ENCODE results near the gene TAOK1. TPM values are rescaled to one million over a fixed set of nuclear protein-coding genes. Genes with fewer than 3 reads are reported as not detected.

TAOK1 gene
- total RNA-seq, 1 experiment from 2014 or later = 85.5 TPM

GRCh38 chr17:29581583-29582253 is 191.6 kb downstream of the TAOK1 start:
- POLR2A ChIA-PET (ENCODE audit: low non-redundant PET) = interaction anchor here (0.5 to 0.6 kb wide), 2 partner anchors 310 to 474 kb away, joined by 4 to 26 read pairs; no protein-coding TSS in a partner anchor
- Histone ChIP-seq H3K27me3 (replicated peaks; ENCODE audit: insufficient read depth, low read depth, low read length, poor library complexity) (no peaks in the 10 kb centered on the region), H3K4me3 (ENCODE audit: low read depth, low read length, poor library complexity, severe bottlenecking) (no peak overlapping the region), H3K4me1 (ENCODE audit: insufficient read depth, low read length, poor library complexity, severe bottlenecking) (peaks cover 24% of the 10 kb centered on the region), H3K9me3 (ENCODE audit: low read depth, low read length, poor library complexity, severe bottlenecking) (no peaks in the 10 kb centered on the region), H3K27ac (ENCODE audit: low read depth, low read length, poor library complexity, severe bottlenecking) (no peak overlapping the region), H3K36me3 (ENCODE audit: insufficient read depth, low read length, poor library complexity, severe bottlenecking) (peaks cover 66% of the 10 kb centered on the region)
- no TSS peak for BruUV-seq (replicated peaks)
- TF ChIP-seq CTCF (conservative IDR thresholded peaks at IDR 0.05; ENCODE audit: low read depth, low read length) (no peak), EZH2 (IDR thresholded peaks at IDR 0.05; ENCODE audit: borderline replicate concordance, low read depth, low read length, poor library complexity, severe bottlenecking) (no peak)
- intact Hi-C loops (cut with micrococcal nuclease; ENCODE audit: unreplicated experiment) = loop anchor here (2.0 to 5.0 kb wide), 2 partner anchors 351 to 511 kb away; partner anchors contain the start of gene SSH2
- CTCF ChIA-PET = interaction anchor here (0.6 to 1.6 kb wide), 4 partner anchors 9 to 515 kb away, joined by 5 to 9 read pairs (median 8); no protein-coding TSS in a partner anchor
- no peak for DNase-seq (ENCODE audit: low spot score)

GRCh38 chr17:29582254-29582765 is 192.1 kb downstream of the TAOK1 start:
- BruUV-seq (replicated peaks) = no TSS peak
- intact Hi-C loops (cut with micrococcal nuclease; ENCODE audit: unreplicated experiment) = loop anchor here (5.0 kb wide), 1 partner anchor 350 kb away; the partner anchor contains the start of gene SSH2
- ChIA-PET CTCF (interaction anchor here (0.6 kb wide), 2 partner anchors 45 to 514 kb away, joined by 5 to 9 read pairs; no protein-coding TSS in a partner anchor), POLR2A (ENCODE audit: low non-redundant PET) (interaction anchor here (0.5 kb wide), 1 partner anchor 474 kb away, joined by 4 read pairs; no protein-coding TSS in a partner anchor)
- H3K4me1 ChIP-seq (ENCODE audit: insufficient read depth, low read length, poor library complexity, severe bottlenecking) = peaks cover 29% of the 10 kb centered on the region
- peaks cover 62% of the 10 kb centered on the region for H3K36me3 ChIP-seq (ENCODE audit: insufficient read depth, low read length, poor library complexity, severe bottlenecking)
- H3K27ac ChIP-seq (ENCODE audit: low read depth, low read length, poor library complexity, severe bottlenecking) = no peak overlapping the region
- no peak for DNase-seq (ENCODE audit: low spot score)
- H3K27me3 ChIP-seq (replicated peaks; ENCODE audit: insufficient read depth, low read depth, low read length, poor library complexity) = no peaks in the 10 kb centered on the region
- no peak for TF ChIP-seq EZH2 (IDR thresholded peaks at IDR 0.05; ENCODE audit: borderline replicate concordance, low read depth, low read length, poor library complexity, severe bottlenecking)
- no peak for TF ChIP-seq CTCF (conservative IDR thresholded peaks at IDR 0.05; ENCODE audit: low read depth, low read length)
- H3K9me3 ChIP-seq (ENCODE audit: low read depth, low read length, poor library complexity, severe bottlenecking) = no peaks in the 10 kb centered on the region
- no peak overlapping the region for H3K4me3 ChIP-seq (ENCODE audit: low read depth, low read length, poor library complexity, severe bottlenecking)

- intact Hi-C loops (cut with micrococcal nuclease; ENCODE audit: unreplicated experiment) = loop anchor here (5.0 kb wide), 1 partner anchor 350 kb away; the partner anchor contains the start of gene SSH2
- ChIA-PET CTCF (no interaction called here), POLR2A (ENCODE audit: low non-redundant PET) (no interaction called here)
- no peaks in the 10 kb centered on the region for H3K9me3 ChIP-seq (ENCODE audit: low read depth, low read length, poor library complexity, severe bottlenecking)
- TF ChIP-seq EZH2 (IDR thresholded peaks at IDR 0.05; ENCODE audit: borderline replicate concordance, low read depth, low read length, poor library complexity, severe bottlenecking) (no peak), CTCF (conservative IDR thresholded peaks at IDR 0.05; ENCODE audit: low read depth, low read length) (no peak)
- no peak overlapping the region for H3K27ac ChIP-seq (ENCODE audit: low read depth, low read length, poor library complexity, severe bottlenecking)
- peaks cover 57% of the 10 kb centered on the region for H3K36me3 ChIP-seq (ENCODE audit: insufficient read depth, low read length, poor library complexity, severe bottlenecking)
- no peak overlapping the region for H3K4me3 ChIP-seq (ENCODE audit: low read depth, low read length, poor library complexity, severe bottlenecking)
- H3K27me3 ChIP-seq (replicated peaks; ENCODE audit: insufficient read depth, low read depth, low read length, poor library complexity) = no peaks in the 10 kb centered on the region
- peaks cover 34% of the 10 kb centered on the region for H3K4me1 ChIP-seq (ENCODE audit: insufficient read depth, low read length, poor library complexity, severe bottlenecking)
- DNase-seq (ENCODE audit: low spot score) = no peak
- no TSS peak for BruUV-seq (replicated peaks)
These were observed 192.6 kb downstream of the TAOK1 start for GRCh38 chr17:29582772-29583171.
